HEK293T (cell line): ENCODE measurements around the gene PKNOX2.

Source experiments
- BHLHE40 ChIP-seq: fragments of 450-650 bp; IDR thresholded peaks from 2 replicates; pipeline ENCODE4 v1.6.1; 2016; ENCODE audit warnings: mild to moderate bottlenecking, moderate library complexity, borderline replicate concordance
- FOXA1 ChIP-seq: fragments of 450-650 bp; IDR thresholded peaks from 2 replicates; pipeline ENCODE4 v1.6.1; 2016; ENCODE audit warnings: mild to moderate bottlenecking
- FOXK2 ChIP-seq: fragments of 450-650 bp; IDR thresholded peaks from 2 replicates; pipeline ENCODE4 v1.6.1; 2016; ENCODE audit warnings: mild to moderate bottlenecking
- HDGF ChIP-seq: fragments of 450-650 bp; IDR thresholded peaks from 2 replicates; pipeline ENCODE4 v1.6.1; 2017; ENCODE audit warnings: antibody characterized with exemption, borderline replicate concordance
- NFRKB ChIP-seq: fragments of 450-650 bp; IDR thresholded peaks from 2 replicates; pipeline ENCODE4 v1.6.1; 2016; ENCODE audit warnings: mild to moderate bottlenecking, moderate library complexity
- SUZ12 ChIP-seq: fragments of 450-650 bp; IDR thresholded peaks from 2 replicates; pipeline ENCODE4 v1.6.1; 2016; ENCODE audit warnings: mild to moderate bottlenecking

GRCh38 chr11:125211948-125212340, 47.4 kb downstream of the PKNOX2 start:
- TF ChIP-seq SUZ12 (no peak), FOXA1 (no peak), FOXK2 (no peak), NFRKB (no peak), HDGF (no peak), BHLHE40 (no peak)
